Spleen (tissue), 7 donors: ENCODE data around the gene MT1F.

Experiments
- CTCF ChIP-seq, 11 experiments: fragments of 200-600 bp in 7 of 11; fragments of 450-650 bp in 4 of 11; sonication (generic) in 4 of 11; IDR thresholded peaks in 8 of 11; conservative IDR thresholded peaks in 3 of 11; 1 replicate in 7 of 11; 2 replicates in 4 of 11; pipeline versions ENCODE4 v1.4.0 to v1.8.0; 2016 to 2021; ENCODE audit warnings: antibody characterized with exemption in 11 of 11, inconsistent platforms in 4 of 11, mild to moderate bottlenecking in 1 of 11
- POLR2AphosphoS5 ChIP-seq, 3 donors: sonication (generic); formaldehyde crosslinking; IDR thresholded peaks; one replicate each; pipeline ENCODE4 v1.5.1; 2017; ENCODE audit warnings: antibody characterized with exemption in 3 of 3
- donor health status: DM: no; HTN: no; CAD: no; lungs with moderate emphysema.
- donor health status: DM: no; HTN: no; CAD: no.
- donor health status: DM: no; HTN: no; CAD: no.

- TF ChIP-seq CTCF (IDR thresholded peaks at IDR 0.05 in 8 of 11, conservative IDR thresholded peaks at IDR 0.05 in 3 of 11) (no peak), POLR2AphosphoS5 (IDR thresholded peaks at IDR 0.05) (no peak)
Observed at GRCh38 chr16:56643833-56644232, 13.9 kb upstream of the MT1F start.
